Measurements from ENCODE around the gene SPCS3.

DNA sequence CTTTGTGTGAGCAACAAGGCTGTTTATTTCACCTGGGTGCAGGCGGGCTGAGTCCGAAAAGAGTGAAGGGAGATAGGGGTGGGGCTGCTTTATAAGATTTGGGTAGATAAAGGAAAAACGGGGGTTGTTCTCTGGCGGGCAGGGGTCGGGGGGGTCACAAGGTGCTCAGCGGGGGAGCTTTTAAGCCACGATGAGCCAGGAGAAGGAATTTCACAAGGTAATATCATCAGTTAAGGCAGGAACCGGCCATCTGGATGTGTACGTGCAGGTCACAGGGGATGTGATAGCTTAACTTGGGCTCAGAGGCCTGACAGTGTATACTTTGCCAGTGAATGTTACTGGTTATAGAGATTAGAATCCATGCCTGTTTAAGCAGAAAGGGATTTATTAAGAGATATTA is 19.7 kb upstream of the SPCS3 start:
- no peak for TF ChIP-seq POLR2A (IDR thresholded peaks at IDR 0.05)
- TF ChIP-seq, protein P1, sequence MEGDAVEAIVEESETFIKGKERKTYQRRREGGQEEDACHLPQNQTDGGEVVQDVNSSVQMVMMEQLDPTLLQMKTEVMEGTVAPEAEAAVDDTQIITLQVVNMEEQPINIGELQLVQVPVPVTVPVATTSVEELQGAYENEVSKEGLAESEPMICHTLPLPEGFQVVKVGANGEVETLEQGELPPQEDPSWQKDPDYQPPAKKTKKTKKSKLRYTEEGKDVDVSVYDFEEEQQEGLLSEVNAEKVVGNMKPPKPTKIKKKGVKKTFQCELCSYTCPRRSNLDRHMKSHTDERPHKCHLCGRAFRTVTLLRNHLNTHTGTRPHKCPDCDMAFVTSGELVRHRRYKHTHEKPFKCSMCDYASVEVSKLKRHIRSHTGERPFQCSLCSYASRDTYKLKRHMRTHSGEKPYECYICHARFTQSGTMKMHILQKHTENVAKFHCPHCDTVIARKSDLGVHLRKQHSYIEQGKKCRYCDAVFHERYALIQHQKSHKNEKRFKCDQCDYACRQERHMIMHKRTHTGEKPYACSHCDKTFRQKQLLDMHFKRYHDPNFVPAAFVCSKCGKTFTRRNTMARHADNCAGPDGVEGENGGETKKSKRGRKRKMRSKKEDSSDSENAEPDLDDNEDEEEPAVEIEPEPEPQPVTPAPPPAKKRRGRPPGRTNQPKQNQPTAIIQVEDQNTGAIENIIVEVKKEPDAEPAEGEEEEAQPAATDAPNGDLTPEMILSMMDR (IDR thresholded peaks at IDR 0.05) = no peak
